HepG2 (cell line): ENCODE measurements around the gene ADAMTS2. TPM values are rescaled to one million over a fixed set of nuclear protein-coding genes. Genes with fewer than 3 reads are reported as not detected.

Source experiments
- ATAC-seq: fragments of 200-7000 bp; cut with Tn5 transposase; 3 replicates; pipeline ENCODE4 v1.9.1; 2020; ENCODE audit warnings: mild to moderate bottlenecking, moderate library complexity
- BruUV-seq: library from RNA; stranded (reverse); fragments of 400-500 nt; replicated peaks from 2 replicates; lab custom pipeline; 2021; lab: Mats Ljungman, UMichigan
- CTCF ChIA-PET: fragments of 300-600 bp; formaldehyde crosslinking; extraction: SDS; loops from one replicate; lab custom pipeline; 2021; ENCODE audit warnings: low total read pairs, inconsistent platforms, low intra/inter-chr PET ratio; lab: Yijun Ruan, JAX
- POLR2A ChIA-PET: fragments of 350-600 bp; sonication (Branson Sonifier 250); formaldehyde crosslinking; loops from one replicate; lab custom pipeline; 2020; ENCODE audit warnings: antibody characterized with exemption, inconsistent platforms; lab: Yijun Ruan, JAX
- DNase-seq: peaks from one replicate; pipeline ENCODE4 v3.0.0-alpha.2; 2015; ENCODE audit warnings: low spot score
- FAIRE-seq: peaks from 3 replicates; lab custom pipeline; 2011; peaks lifted over from hg19 to GRCh38; lab: Jason Lieb, UNC
- H2AFZ ChIP-seq: one replicate; pipeline ENCODE4 v1.6.1; 2011; ENCODE audit warnings: low read length, inconsistent platforms
- H3K27ac ChIP-seq: fragments of 300-600 bp; 3 replicates; pipeline ENCODE4 v1.8.0; 2011; ENCODE audit warnings: mixed run types, mild to moderate bottlenecking, mixed read lengths, low read length, inconsistent platforms; ENCODE audit not compliant: insufficient read depth; ENCODE audit errors: extremely low read length
- H3K27me3 ChIP-seq, 2 experiments: fragments of 200-600 bp in 1 of 2; 2 replicates in 1 of 2; 3 replicates in 1 of 2; pipeline versions ENCODE4 v1.6.0 to v1.8.0; 2011; ENCODE audit warnings: low read length in 2 of 2, mild to moderate bottlenecking in 2 of 2, moderate library complexity in 2 of 2, inconsistent platforms in 1 of 2; ENCODE audit not compliant: insufficient read depth in 2 of 2, control insufficient read depth in 1 of 2
- H3K36me3 ChIP-seq, 2 experiments: fragments of 200-600 bp in 1 of 2; replicated peaks in 1 of 2; 2 replicates in 1 of 2; 3 replicates in 1 of 2; pipeline versions ENCODE4 v1.5.1 to v1.8.0; 2011; ENCODE audit warnings: low read length in 2 of 2, inconsistent platforms in 1 of 2; ENCODE audit not compliant: insufficient read depth in 2 of 2, control insufficient read depth in 1 of 2
- H3K4me1 ChIP-seq: 2 replicates; pipeline ENCODE4 v1.5.1; 2012; ENCODE audit warnings: low read length, inconsistent platforms; ENCODE audit not compliant: insufficient read depth
- H3K4me2 ChIP-seq: 2 replicates; pipeline ENCODE4 v1.6.0; 2011; ENCODE audit warnings: low read depth, low read length, inconsistent platforms
- H3K4me3 ChIP-seq, 3 experiments: fragments of 200-600 bp in 1 of 3; sonication (generic), shearing (Covaris generic) in 1 of 3; replicated peaks in 1 of 3; 2 replicates each; pipeline ENCODE4 v1.5.1; 2011 to 2016; ENCODE audit warnings: low read length in 3 of 3, inconsistent platforms in 2 of 3, low read depth in 2 of 3, mild to moderate bottlenecking in 2 of 3, control low read depth in 1 of 3, mixed read lengths in 1 of 3; ENCODE audit not compliant: insufficient read depth in 1 of 3
- H3K79me2 ChIP-seq: one replicate; pipeline ENCODE4 v1.6.1; 2011; ENCODE audit warnings: low read length, inconsistent platforms; ENCODE audit not compliant: insufficient read depth
- H3K9ac ChIP-seq: 2 replicates; pipeline ENCODE4 v1.6.0; 2011; ENCODE audit warnings: mild to moderate bottlenecking, low read depth, low read length, inconsistent platforms; ENCODE audit not compliant: insufficient read depth
- H3K9me3 ChIP-seq: 2 replicates; pipeline ENCODE4 v1.5.1; 2012; ENCODE audit warnings: mild to moderate bottlenecking, low read length
- H4K20me1 ChIP-seq: 2 replicates; pipeline ENCODE4 v1.6.0; 2011; ENCODE audit warnings: inconsistent platforms, mild to moderate bottlenecking, low read length, moderate library complexity; ENCODE audit not compliant: insufficient read depth
- HNRNPK ChIP-seq: fragments of 200-400 bp; formaldehyde crosslinking; IDR thresholded peaks from 2 replicates; pipeline ENCODE4 v1.6.1; 2018; ENCODE audit warnings: low read length, low read depth, moderate library complexity, mild to moderate bottlenecking; ENCODE audit not compliant: poor library complexity, severe bottlenecking
- MEF2D ChIP-seq: sonication (generic); formaldehyde crosslinking; IDR thresholded peaks from 2 replicates; pipeline ENCODE4 v1.5.1; 2020; ENCODE audit warnings: mild to moderate bottlenecking, missing genetic modification reagents
- RNF2 ChIP-seq: fragments of 450-650 bp; conservative IDR thresholded peaks from 2 replicates; pipeline ENCODE4 v1.6.1; 2016; ENCODE audit warnings: low read depth
- TAF1 ChIP-seq: sonication (generic); formaldehyde crosslinking; IDR thresholded peaks from 2 replicates; pipeline ENCODE4 v1.4.0; 2020; ENCODE audit warnings: missing genetic modification reagents
- TARDBP ChIP-seq: sonication (generic); formaldehyde crosslinking; IDR thresholded peaks from 2 replicates; pipeline ENCODE4 v1.8.0; 2022; ENCODE audit warnings: mild to moderate bottlenecking, missing genetic modification reagents
- XBP1 ChIP-seq: sonication (generic); formaldehyde crosslinking; IDR thresholded peaks from 2 replicates; pipeline ENCODE4 v1.5.0; 2020; ENCODE audit warnings: missing genetic modification reagents
- ZNF562 ChIP-seq: sonication (generic); formaldehyde crosslinking; IDR thresholded peaks from 2 replicates; pipeline ENCODE4 v1.8.0; 2022; ENCODE audit warnings: missing genetic modification reagents, borderline replicate concordance
- ZNF570 ChIP-seq: sonication (generic); formaldehyde crosslinking; IDR thresholded peaks from 2 replicates; pipeline ENCODE4 v1.4.0; 2020; ENCODE audit warnings: mild to moderate bottlenecking, missing genetic modification reagents, borderline replicate concordance
- WGBS: methylation state at CpG from one replicate; pipeline ENCODE4 v1.1.6; 2017; ENCODE audit warnings: low lambda C conversion rate; 5-methylcytosine and 5-hydroxymethylcytosine counted together
- in situ Hi-C: cut with HindIII; loops from 2 replicates; pipeline ENCODE4 v1.10.0; 2017; ENCODE audit warnings: low pct_unique_long_range_greater_than_20kb; ENCODE audit not compliant: extremely low pct_ligation_motif_present
- intact Hi-C: fragments of 100-400 bp; cut with micrococcal nuclease; formaldehyde crosslinking; loops from one replicate; pipeline ENCODE4 v1.10.0; 2022; ENCODE audit not compliant: unreplicated experiment
- polyA plus RNA-seq, 8 experiments: library from polyadenylated mRNA; depleted of rRNA in 3 of 8; stranded (reverse) in 7 of 8; unstranded in 1 of 8; fragments of >200 nt; fragmentation: Illumina TruSeq in 4 of 8; extraction: Trizol in 4 of 8; gene quantifications; 2 replicates each; pipeline versions ENCODE4 v1.2.1 to v1.2.3, GENCODE V29; 2011 to 2016; ENCODE audit warnings: low read depth in 4 of 8, missing spikeins in 1 of 8, mixed read lengths in 1 of 8; ENCODE audit not compliant: insufficient read depth in 1 of 8
- total RNA-seq, 5 experiments: library from RNA; depleted of rRNA; stranded (reverse); fragments of >200 nt; fragmentation: Illumina TruSeq; extraction: Trizol; gene quantifications; 2 replicates each; pipeline ENCODE4 v1.2.3, GENCODE V29; 2016; ENCODE audit warnings: low read depth in 1 of 5
- TF ChIP-seq, protein P1 (sequence below): sonication (generic); formaldehyde crosslinking; IDR thresholded peaks from 2 replicates; pipeline ENCODE4 v1.4.0; 2020; ENCODE audit warnings: mild to moderate bottlenecking, missing genetic modification reagents

The ADAMTS2 gene
- total and polyA plus RNA-seq, 2 of the 13 experiments (the other 11 are each of a cell fraction or from before 2014, with no cell fraction given), result 0.24 to 3.5 TPM

DNA sequence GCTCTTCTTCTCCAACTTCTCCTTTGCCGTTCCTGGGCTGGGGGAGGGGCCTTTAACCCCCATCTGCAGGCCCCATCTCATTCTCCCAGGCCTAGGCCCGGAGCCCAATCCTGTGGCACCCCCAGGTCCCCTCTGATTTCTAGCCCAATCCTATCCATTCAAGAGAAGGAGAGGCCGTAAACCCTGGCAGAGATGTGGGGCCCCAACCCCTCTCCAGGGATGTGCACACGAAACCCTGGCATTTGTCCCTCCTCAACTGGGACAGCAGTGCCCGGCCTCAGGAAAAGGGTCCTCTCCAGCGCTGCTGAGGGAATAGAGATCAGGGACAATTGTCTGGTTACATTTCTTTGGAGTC lies 24.2 kb upstream of the ADAMTS2 start (continued):
- TF ChIP-seq HNRNPK (no peak), TARDBP (CRISPR knock-in tag) (no peak), XBP1 (CRISPR knock-in tag) (no peak), MEF2D (CRISPR knock-in tag) (no peak)

DNA sequence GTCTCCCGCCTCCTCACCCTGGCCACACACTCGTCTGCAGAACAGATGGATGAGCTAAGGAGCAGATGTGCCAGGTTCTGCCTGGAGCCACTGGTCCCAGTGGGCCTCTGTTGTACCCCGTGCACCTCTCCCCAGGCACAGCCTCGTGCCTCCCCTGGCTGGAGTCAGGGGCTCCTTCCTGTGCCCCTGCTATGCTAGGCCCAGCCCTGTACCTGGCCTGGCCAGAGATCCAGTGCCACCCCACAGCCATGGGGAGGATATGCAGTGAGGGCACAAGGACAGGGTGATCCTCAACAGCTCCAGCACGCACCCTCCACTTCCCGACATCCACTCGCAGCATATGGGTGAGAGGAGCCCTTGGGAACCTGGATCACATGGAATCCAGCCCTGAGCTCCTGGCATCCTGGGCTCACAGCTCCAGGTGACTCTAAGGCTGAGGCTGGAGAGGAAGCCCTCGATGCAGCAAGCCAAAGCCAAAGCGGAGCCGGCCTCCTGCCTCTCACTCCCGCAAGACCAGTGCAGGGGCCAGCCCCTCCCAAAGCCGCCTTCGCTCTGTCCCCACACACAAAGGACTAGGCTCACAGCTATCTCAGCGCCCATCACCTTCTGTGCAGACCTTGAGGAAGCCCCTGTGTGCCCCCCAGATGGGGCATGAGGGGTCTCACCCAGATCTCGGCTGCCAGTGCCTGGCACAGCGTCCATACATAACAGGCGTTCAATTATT lies 23.7 kb upstream of the ADAMTS2 start:
- FAIRE-seq (no peak), DNase-seq (no peak), ATAC-seq (no peak)
- Histone ChIP-seq H3K9ac (no peak overlapping the region), H3K36me3 (no peaks in the 10 kb centered on the region), H3K4me3 (no peak overlapping the region), H3K4me2 (no peak overlapping the region), H3K27me3 (peaks cover 7 to 68% of the 10 kb centered on the region in 2 experiments; a peak in 4 of 5 replicates), H4K20me1 (no peaks in the 10 kb centered on the region), H3K4me1 (no peaks in the 10 kb centered on the region), H3K79me2 (no peaks in the 10 kb centered on the region), H3K9me3 (no peaks in the 10 kb centered on the region), H3K27ac (no peak overlapping the region), H2AFZ (no peak overlapping the region)
- WGBS, result 8% methylated on average over 2 of the region's 17 CpGs
- TF ChIP-seq ZNF570 (CRISPR knock-in tag) (no peak), TAF1 (no peak), RNF2 (no peak), ZNF562 (no peak)
- TF ChIP-seq, protein P1, sequence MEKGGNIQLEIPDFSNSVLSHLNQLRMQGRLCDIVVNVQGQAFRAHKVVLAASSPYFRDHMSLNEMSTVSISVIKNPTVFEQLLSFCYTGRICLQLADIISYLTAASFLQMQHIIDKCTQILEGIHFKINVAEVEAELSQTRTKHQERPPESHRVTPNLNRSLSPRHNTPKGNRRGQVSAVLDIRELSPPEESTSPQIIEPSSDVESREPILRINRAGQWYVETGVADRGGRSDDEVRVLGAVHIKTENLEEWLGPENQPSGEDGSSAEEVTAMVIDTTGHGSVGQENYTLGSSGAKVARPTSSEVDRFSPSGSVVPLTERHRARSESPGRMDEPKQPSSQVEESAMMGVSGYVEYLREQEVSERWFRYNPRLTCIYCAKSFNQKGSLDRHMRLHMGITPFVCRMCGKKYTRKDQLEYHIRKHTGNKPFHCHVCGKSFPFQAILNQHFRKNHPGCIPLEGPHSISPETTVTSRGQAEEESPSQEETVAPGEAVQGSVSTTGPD (CRISPR knock-in tag), result no peak
- POLR2A ChIA-PET, result no interaction called here
- in situ Hi-C loops, result no loop called here
- intact Hi-C loops, result loop anchor here (1.0 kb wide), 1 partner anchor 11 kb away; no protein-coding TSS in a partner anchor
- BruUV-seq, result no TSS peak
- CTCF ChIA-PET, result no interaction called here
